ENCODE measurements around the gene GPX8. TPM values are rescaled to one million over a fixed set of nuclear protein-coding genes. Genes with fewer than 3 reads are reported as not detected.

Gene GPX8
- 196 to 212 TPM (median 198 TPM) in 3 replicates for total RNA-seq
- long read RNA-seq, transcript GPX8-201 (2 exons, 3,245 nt): minor isoform, 19 of 386 reads
- long read RNA-seq, transcript GPX8-205 (4 exons, 3,422 nt): minor isoform, 41 of 386 reads
- long read RNA-seq, transcript GPX8-203 (3 exons, 1,411 nt): major isoform, 271 of 386 reads
- long read RNA-seq, transcript GPX8-208 (3 exons, 1,036 nt): minor isoform, 14 of 386 reads
- long read RNA-seq, partial matches to known transcripts: 14 of 386 reads
- long read RNA-seq, other reads (novel, unspliced or antisense): 27 of 386 reads

- peaks cover 34% of the 10 kb centered on the region for H3K4me1 Mint-ChIP-seq (ENCODE audit: low read depth)
- H3K27me3 Mint-ChIP-seq (ENCODE audit: low read depth): no peaks in the 10 kb centered on the region
- TF ChIP-seq, protein P1, sequence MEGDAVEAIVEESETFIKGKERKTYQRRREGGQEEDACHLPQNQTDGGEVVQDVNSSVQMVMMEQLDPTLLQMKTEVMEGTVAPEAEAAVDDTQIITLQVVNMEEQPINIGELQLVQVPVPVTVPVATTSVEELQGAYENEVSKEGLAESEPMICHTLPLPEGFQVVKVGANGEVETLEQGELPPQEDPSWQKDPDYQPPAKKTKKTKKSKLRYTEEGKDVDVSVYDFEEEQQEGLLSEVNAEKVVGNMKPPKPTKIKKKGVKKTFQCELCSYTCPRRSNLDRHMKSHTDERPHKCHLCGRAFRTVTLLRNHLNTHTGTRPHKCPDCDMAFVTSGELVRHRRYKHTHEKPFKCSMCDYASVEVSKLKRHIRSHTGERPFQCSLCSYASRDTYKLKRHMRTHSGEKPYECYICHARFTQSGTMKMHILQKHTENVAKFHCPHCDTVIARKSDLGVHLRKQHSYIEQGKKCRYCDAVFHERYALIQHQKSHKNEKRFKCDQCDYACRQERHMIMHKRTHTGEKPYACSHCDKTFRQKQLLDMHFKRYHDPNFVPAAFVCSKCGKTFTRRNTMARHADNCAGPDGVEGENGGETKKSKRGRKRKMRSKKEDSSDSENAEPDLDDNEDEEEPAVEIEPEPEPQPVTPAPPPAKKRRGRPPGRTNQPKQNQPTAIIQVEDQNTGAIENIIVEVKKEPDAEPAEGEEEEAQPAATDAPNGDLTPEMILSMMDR (IDR thresholded peaks at IDR 0.05): peak; percentile 99
- no peak for DNase-seq (ENCODE audit: low spot score)
- H3K27ac Mint-ChIP-seq (ENCODE audit: unreplicated experiment): peak within 1 kb of the TSS; percentile 98
- peak within 1 kb of the TSS; percentile 85 for H3K4me3 Mint-ChIP-seq (ENCODE audit: unreplicated experiment)
- peaks cover 14% of the 10 kb centered on the region for H3K36me3 Mint-ChIP-seq (ENCODE audit: low read depth)
- H3K9me3 Mint-ChIP-seq (ENCODE audit: low read depth): no peaks in the 10 kb centered on the region
Measured at GRCh38 chr5:55159763-55160492, at the start of gene GPX8. Gene GPX8 (plus strand): TSS chr5:55160171. CDS start chr5:55160193, 22 bp downstream.

GRCh38 chr5:55110217-55110616, 49.8 kb upstream of the GPX8 start:
- H3K4me1 Mint-ChIP-seq (ENCODE audit: low read depth): peaks cover 3% of the 10 kb centered on the region
- peaks cover 26% of the 10 kb centered on the region for H3K27me3 Mint-ChIP-seq (ENCODE audit: low read depth)
- H3K4me3 Mint-ChIP-seq (ENCODE audit: unreplicated experiment): no peak overlapping the region
- TF ChIP-seq, protein P1 (IDR thresholded peaks at IDR 0.05): no peak
- H3K9me3 Mint-ChIP-seq (ENCODE audit: low read depth): no peaks in the 10 kb centered on the region
- peaks cover 4% of the 10 kb centered on the region for H3K36me3 Mint-ChIP-seq (ENCODE audit: low read depth)
- no peak overlapping the region for H3K27ac Mint-ChIP-seq (ENCODE audit: unreplicated experiment)
- DNase-seq (ENCODE audit: low spot score): no peak

GRCh38 chr5:55113327-55113726, 46.6 kb upstream of the GPX8 start:
- Mint-ChIP-seq H3K4me1 (ENCODE audit: low read depth) (peaks cover 3% of the 10 kb centered on the region), H3K27me3 (ENCODE audit: low read depth) (peaks cover 32% of the 10 kb centered on the region), H3K9me3 (ENCODE audit: low read depth) (no peaks in the 10 kb centered on the region), H3K4me3 (ENCODE audit: unreplicated experiment) (no peak overlapping the region), H3K36me3 (ENCODE audit: low read depth) (peaks cover 4% of the 10 kb centered on the region), H3K27ac (ENCODE audit: unreplicated experiment) (no peak overlapping the region)
- DNase-seq (ENCODE audit: low spot score): no peak
- TF ChIP-seq, protein P1 (IDR thresholded peaks at IDR 0.05): no peak

DNA sequence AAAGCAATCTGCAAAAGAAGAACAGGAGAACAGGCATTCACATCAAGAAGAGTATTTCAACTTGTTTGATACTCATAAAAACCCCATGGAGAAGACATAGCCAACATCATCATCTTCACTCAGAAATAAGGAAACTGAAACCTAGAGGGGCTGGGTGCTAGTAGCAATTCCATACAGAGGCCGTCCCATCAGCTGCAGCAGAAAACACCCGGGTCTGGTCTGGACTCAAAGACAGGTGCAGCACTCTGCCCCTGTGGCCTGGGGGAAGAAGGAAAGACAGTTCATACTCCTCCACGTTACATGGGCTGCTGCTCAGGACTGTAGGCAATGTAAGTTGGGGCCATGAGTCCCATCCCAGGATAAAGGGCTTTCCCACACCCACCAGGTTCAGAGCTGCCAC, 45.9 kb upstream of the GPX8 start:
- no peaks in the 10 kb centered on the region for H3K9me3 Mint-ChIP-seq (ENCODE audit: low read depth)
- DNase-seq (ENCODE audit: low spot score): no peak
- no peak overlapping the region for H3K4me3 Mint-ChIP-seq (ENCODE audit: unreplicated experiment)
- TF ChIP-seq, protein P1 (IDR thresholded peaks at IDR 0.05): no peak
- peaks cover 35% of the 10 kb centered on the region for H3K27me3 Mint-ChIP-seq (ENCODE audit: low read depth)
- H3K4me1 Mint-ChIP-seq (ENCODE audit: low read depth): no peaks in the 10 kb centered on the region
- H3K27ac Mint-ChIP-seq (ENCODE audit: unreplicated experiment): no peak overlapping the region
- H3K36me3 Mint-ChIP-seq (ENCODE audit: low read depth): peaks cover 4% of the 10 kb centered on the region

DNA sequence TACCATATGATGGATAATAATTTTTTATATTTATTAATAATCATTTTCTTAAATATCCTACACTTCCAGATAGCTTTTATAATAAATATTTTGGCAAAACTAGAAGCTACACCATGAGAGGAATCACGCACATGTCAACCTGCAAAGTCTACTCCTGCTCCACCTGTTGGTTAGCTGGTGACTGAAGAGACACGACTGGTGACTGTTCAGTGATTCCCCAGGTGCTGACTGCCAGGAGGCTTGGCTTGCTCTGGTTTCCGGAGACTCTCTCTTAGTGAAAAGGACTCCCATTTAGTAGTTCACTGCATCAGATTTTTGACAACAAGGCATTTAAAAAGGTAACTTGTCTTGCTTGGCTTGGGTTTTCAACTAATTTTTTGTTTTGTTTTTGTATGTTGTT, 36.6 kb upstream of the GPX8 start:
- H3K27ac Mint-ChIP-seq (ENCODE audit: unreplicated experiment): no peak overlapping the region
- TF ChIP-seq, protein P1 (IDR thresholded peaks at IDR 0.05): no peak
- H3K36me3 Mint-ChIP-seq (ENCODE audit: low read depth): no peaks in the 10 kb centered on the region
- no peak overlapping the region for H3K4me3 Mint-ChIP-seq (ENCODE audit: unreplicated experiment)
- no peak for DNase-seq (ENCODE audit: low spot score)
- H3K9me3 Mint-ChIP-seq (ENCODE audit: low read depth): no peaks in the 10 kb centered on the region
- H3K27me3 Mint-ChIP-seq (ENCODE audit: low read depth): peaks cover 45% of the 10 kb centered on the region
- H3K4me1 Mint-ChIP-seq (ENCODE audit: low read depth): no peaks in the 10 kb centered on the region

All from chondrocyte (in vitro differentiated cells).